WERI-Rb-1 (cell line): Measurements from ENCODE around the gene B3GNT7.
"Not testable (repeated sequence)": the region's sequence is repeated elsewhere in the genome, so short reads cannot be mapped to it uniquely, and the experiment has no call there.

Experiments
- DNase-seq: peaks from one replicate; pipeline ENCODE4 v3.0.0-alpha.2; 2020
- H3K27ac ChIP-seq: fragments of 250-450 bp; sonication (Bioruptor Pico); 2 replicates; pipeline ENCODE4 v1.5.1; 2020; ENCODE audit warnings: mild to moderate bottlenecking, moderate library complexity
- H3K27me3 ChIP-seq: fragments of 250-450 bp; sonication (Bioruptor Pico); 2 replicates; pipeline ENCODE4 v1.5.1; 2021; ENCODE audit warnings: mild to moderate bottlenecking, low read depth, moderate library complexity; ENCODE audit not compliant: insufficient read depth, severe bottlenecking
- H3K36me3 ChIP-seq: fragments of 250-450 bp; sonication (Bioruptor Pico); 2 replicates; pipeline ENCODE4 v1.5.1; 2020; ENCODE audit warnings: mild to moderate bottlenecking, moderate library complexity
- H3K4me3 ChIP-seq: 2 replicates; pipeline ENCODE4 v1.5.1; 2011; ENCODE audit warnings: low read depth, mild to moderate bottlenecking, control low read depth, low read length
- H3K9me3 ChIP-seq: fragments of 250-450 bp; sonication (Bioruptor Pico); 2 replicates; pipeline ENCODE4 v1.5.1; 2021; ENCODE audit warnings: mild to moderate bottlenecking, moderate library complexity; ENCODE audit not compliant: severe bottlenecking
- TF ChIP-seq, protein P1 (sequence below): IDR thresholded peaks from 2 replicates; pipeline ENCODE4 v1.5.1; 2011; ENCODE audit warnings: low read depth, mild to moderate bottlenecking, control low read depth, inconsistent platforms, low read length

B3GNT7 gene, protein sequence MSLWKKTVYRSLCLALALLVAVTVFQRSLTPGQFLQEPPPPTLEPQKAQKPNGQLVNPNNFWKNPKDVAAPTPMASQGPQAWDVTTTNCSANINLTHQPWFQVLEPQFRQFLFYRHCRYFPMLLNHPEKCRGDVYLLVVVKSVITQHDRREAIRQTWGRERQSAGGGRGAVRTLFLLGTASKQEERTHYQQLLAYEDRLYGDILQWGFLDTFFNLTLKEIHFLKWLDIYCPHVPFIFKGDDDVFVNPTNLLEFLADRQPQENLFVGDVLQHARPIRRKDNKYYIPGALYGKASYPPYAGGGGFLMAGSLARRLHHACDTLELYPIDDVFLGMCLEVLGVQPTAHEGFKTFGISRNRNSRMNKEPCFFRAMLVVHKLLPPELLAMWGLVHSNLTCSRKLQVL

GRCh38 chr2:231395188-231396057 lies at the start of gene B3GNT7:
TSS of gene B3GNT7 (plus strand) at chr2:231395710. CDS start at chr2:231395804, 94 bp downstream.
- Histone ChIP-seq H3K27me3 (no peaks in the 10 kb centered on the region), H3K27ac (no peak within 1 kb of the TSS), H3K4me3 (no peak within 1 kb of the TSS), H3K9me3 (no peaks in the 10 kb centered on the region), H3K36me3 (no peaks in the 10 kb centered on the region)
- DNase-seq, result no peak
- TF ChIP-seq, protein P1, sequence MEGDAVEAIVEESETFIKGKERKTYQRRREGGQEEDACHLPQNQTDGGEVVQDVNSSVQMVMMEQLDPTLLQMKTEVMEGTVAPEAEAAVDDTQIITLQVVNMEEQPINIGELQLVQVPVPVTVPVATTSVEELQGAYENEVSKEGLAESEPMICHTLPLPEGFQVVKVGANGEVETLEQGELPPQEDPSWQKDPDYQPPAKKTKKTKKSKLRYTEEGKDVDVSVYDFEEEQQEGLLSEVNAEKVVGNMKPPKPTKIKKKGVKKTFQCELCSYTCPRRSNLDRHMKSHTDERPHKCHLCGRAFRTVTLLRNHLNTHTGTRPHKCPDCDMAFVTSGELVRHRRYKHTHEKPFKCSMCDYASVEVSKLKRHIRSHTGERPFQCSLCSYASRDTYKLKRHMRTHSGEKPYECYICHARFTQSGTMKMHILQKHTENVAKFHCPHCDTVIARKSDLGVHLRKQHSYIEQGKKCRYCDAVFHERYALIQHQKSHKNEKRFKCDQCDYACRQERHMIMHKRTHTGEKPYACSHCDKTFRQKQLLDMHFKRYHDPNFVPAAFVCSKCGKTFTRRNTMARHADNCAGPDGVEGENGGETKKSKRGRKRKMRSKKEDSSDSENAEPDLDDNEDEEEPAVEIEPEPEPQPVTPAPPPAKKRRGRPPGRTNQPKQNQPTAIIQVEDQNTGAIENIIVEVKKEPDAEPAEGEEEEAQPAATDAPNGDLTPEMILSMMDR, result no peak

DNA sequence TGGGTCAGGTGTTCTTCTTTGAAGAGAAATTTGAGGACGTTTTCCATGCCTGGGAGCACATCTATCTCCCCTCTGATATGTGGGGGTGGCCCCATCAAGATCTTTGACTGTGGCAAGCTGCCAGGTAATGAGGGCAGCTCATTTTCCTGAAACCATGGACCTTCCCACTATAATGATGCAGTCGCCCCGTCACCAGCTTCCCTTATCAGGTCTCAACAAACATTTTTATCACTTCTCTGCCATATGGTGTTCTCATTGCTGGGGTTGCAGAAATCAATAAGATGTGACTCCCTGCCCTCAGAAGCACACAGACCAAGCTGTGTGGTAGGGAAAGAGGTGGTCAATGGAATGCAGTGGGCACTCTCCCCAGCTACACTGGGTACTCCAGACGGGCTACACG lies 48.4 kb upstream of the B3GNT7 start:
- Histone ChIP-seq H3K9me3 (no peaks in the 10 kb centered on the region), H3K27me3 (no peaks in the 10 kb centered on the region), H3K27ac (no peak overlapping the region), H3K36me3 (peaks cover 4% of the 10 kb centered on the region; the same call in 1 of the 2 replicates), H3K4me3 (no peak overlapping the region)
- no peak for DNase-seq
- TF ChIP-seq, protein P1, result no peak

DNA sequence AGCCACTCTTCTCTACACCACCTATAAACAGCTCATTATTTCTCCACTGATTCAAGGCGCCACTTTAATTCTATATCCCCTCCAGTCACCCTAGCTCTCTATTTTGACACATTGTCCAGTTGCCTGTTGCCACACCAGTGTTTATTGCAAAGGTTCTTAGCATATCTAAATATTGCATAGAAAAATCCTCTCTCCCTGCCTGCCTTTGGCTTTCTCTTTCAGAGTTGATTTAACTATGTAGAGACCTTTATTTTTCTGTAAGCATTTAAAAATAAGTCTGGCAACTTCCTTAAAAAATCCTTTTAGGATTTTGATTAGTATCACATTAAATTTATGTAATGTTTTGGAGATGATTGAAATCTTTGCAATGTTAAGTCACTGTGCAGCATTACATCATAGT lies 47.9 kb upstream of the B3GNT7 start:
- H3K36me3 ChIP-seq, result peaks cover 4% of the 10 kb centered on the region; the same call in 1 of the 2 replicates
- H3K4me3 ChIP-seq, result no peak overlapping the region
- no peaks in the 10 kb centered on the region for H3K27me3 ChIP-seq
- no peak for DNase-seq
- TF ChIP-seq, protein P1, result no peak
- H3K9me3 ChIP-seq, result no peaks in the 10 kb centered on the region
- H3K27ac ChIP-seq, result no peak overlapping the region

DNA sequence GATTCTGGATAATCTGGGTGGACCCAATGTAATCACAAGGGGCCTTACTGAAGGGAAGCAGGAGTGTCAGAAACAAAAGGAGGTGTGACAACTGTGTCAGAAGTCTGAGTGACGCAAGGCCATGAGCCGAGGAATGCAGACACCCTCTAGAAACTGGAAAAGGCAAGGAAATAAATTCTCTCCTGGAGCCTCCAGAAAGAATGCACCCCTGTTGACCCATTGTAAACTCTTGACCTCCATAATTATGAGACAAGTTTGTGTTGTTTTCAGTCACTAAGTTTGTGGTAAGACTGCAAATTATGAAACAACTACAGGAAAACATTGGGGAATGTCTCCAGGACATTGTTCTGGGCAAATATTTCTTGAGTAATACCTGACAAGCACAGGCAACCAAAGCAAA lies 47.3 kb upstream of the B3GNT7 start:
- H3K4me3 ChIP-seq, result no peak overlapping the region
- no peaks in the 10 kb centered on the region for H3K9me3 ChIP-seq
- no peak overlapping the region for H3K27ac ChIP-seq
- H3K27me3 ChIP-seq, result no peaks in the 10 kb centered on the region
- DNase-seq, result no peak
- peaks cover 4% of the 10 kb centered on the region; the same call in 1 of the 2 replicates for H3K36me3 ChIP-seq
- TF ChIP-seq, protein P1, result no peak

DNA sequence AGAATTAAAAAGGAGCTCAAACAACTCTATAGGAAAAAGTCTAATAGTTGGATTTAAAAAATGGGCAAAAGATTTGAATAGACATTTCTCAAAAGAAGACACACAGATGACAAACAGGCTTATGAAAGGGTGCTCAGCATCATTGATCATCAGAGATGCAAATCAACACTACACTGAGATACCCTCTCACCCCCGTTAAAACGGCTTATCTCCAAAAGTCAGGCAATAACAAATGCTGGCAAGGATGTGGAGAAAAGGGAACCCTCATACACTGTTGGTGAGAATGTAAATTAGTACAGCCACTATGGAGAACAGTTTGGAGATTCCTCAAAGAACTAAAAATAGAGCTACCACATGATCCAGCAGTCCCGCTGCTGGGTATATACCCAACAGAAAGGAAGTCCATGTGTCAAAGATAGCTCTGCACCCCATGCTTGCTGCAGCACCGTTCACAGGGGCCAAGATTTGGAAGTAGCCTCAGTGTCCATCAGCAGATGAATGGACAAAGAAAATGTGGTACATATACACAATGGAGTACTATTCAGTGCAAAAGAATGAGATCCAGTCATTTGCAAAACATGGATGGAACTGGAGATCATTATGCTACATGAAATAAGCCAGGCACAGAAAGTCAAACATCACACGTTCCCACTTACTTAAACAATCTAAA lies 46.7 kb upstream of the B3GNT7 start:
- Histone ChIP-seq H3K9me3 (no peaks in the 10 kb centered on the region), H3K36me3 (peaks cover 4% of the 10 kb centered on the region; the same call in 1 of the 2 replicates), H3K27ac (no peak overlapping the region), H3K4me3 (no peak overlapping the region), H3K27me3 (no peaks in the 10 kb centered on the region)
- TF ChIP-seq, protein P1, result no peak
- DNase-seq, result no peak

- H3K4me3 ChIP-seq, H3K27me3 ChIP-seq, H3K9me3 ChIP-seq, H3K27ac ChIP-seq, DNase-seq, H3K36me3 ChIP-seq: not testable (repeated sequence)
Measured at GRCh38 chr2:231349374-231349735, 46.2 kb upstream of the B3GNT7 start.
